Activated CD4-positive, alpha-beta T cell treated with anti-CD3 and anti-CD28 coated beads, Interleukin-2, Interleukin-6, amounts not matched to agents 100 ng/mL and 50 ng/mL, durations not matched to agents 16 hours and 8 hours (primary cell): ENCODE data around the gene STRIP1.
A peak's percentile ranks its signal among the peaks of the same experiment; 100 is the strongest.
"Not testable (repeated sequence)": the region's sequence is repeated elsewhere in the genome, so short reads cannot be mapped to it uniquely, and the experiment has no call there.

Source experiments
- DNase-seq: peaks from one replicate; pipeline ENCODE4 v3.0.0-alpha.2; 2020

The STRIP1 gene

GRCh38 chr1:110008971-110009565, 25.4 kb upstream of the STRIP1 start:
- no peak for DNase-seq

- peak; percentile 49 for DNase-seq
Observed at GRCh38 chr1:110011527-110012041, 22.8 kb upstream of the STRIP1 start.

GRCh38 chr1:110012100-110012780, 22.2 kb upstream of the STRIP1 start:
- no peak for DNase-seq

- no peak for DNase-seq
Observed at GRCh38 chr1:110017792-110018191, 16.6 kb upstream of the STRIP1 start.

GRCh38 chr1:110018396-110018795, 16.0 kb upstream of the STRIP1 start:
- no peak for DNase-seq

- DNase-seq, result no peak
Observed at GRCh38 chr1:110019770-110020169, 14.7 kb upstream of the STRIP1 start.

- DNase-seq, result no peak
Observed at GRCh38 chr1:110021285-110021684, 13.1 kb upstream of the STRIP1 start.

GRCh38 chr1:110024613-110025012, 9.8 kb upstream of the STRIP1 start:
- no peak for DNase-seq

- DNase-seq, result not testable (repeated sequence)
Observed at GRCh38 chr1:110030687-110031086, 3.7 kb upstream of the STRIP1 start.

- no peak for DNase-seq
Observed at GRCh38 chr1:110032327-110032726, 2.1 kb upstream of the STRIP1 start.

GRCh38 chr1:110033421-110033820, 1.0 kb upstream of the STRIP1 start:
- DNase-seq, result no peak

- no peak for DNase-seq
Observed at GRCh38 chr1:110034040-110034450, 379 bp upstream of the STRIP1 start.

- no peak for DNase-seq
Observed at GRCh38 chr1:110035236-110035752, 870 bp downstream of the STRIP1 start.

GRCh38 chr1:110038271-110038670, 3.8 kb downstream of the STRIP1 start:
- DNase-seq, result no peak

GRCh38 chr1:110039641-110040040, 5.2 kb downstream of the STRIP1 start:
- DNase-seq, result no peak

- DNase-seq, result no peak
Observed at GRCh38 chr1:110040548-110040947, 6.1 kb downstream of the STRIP1 start.

- DNase-seq, result no peak
Observed at GRCh38 chr1:110043016-110043415, 8.6 kb downstream of the STRIP1 start.

- no peak for DNase-seq
Observed at GRCh38 chr1:110047463-110047862, 13.0 kb downstream of the STRIP1 start.

- no peak for DNase-seq
Observed at GRCh38 chr1:110048240-110048639, 13.8 kb downstream of the STRIP1 start.

GRCh38 chr1:110048923-110049601, 14.6 kb downstream of the STRIP1 start:
- DNase-seq, result no peak

- no peak for DNase-seq
Observed at GRCh38 chr1:110049801-110050601, 15.6 kb downstream of the STRIP1 start.

GRCh38 chr1:110050602-110051261, 16.3 kb downstream of the STRIP1 start:
- no peak for DNase-seq
